ENCODE results near the gene PRPF6. TPM values are rescaled to one million over a fixed set of nuclear protein-coding genes. Genes with fewer than 3 reads are reported as not detected.

Gene PRPF6
- total and polyA plus RNA-seq, 2 donors (not counting 1 experiment from before 2014, with no cell fraction given), result 31.7 to 82.9 TPM

GRCh38 chr20:64027981-64028685, 47.2 kb downstream of the PRPF6 start:
- Histone ChIP-seq H3K4me3 (ENCODE audit: control extremely low read depth in 1 of 5, extremely low read depth in 1 of 5, insufficient read depth in 1 of 5, low read depth in 2 of 5, low read length in 4 of 5) (no peak overlapping the region), H4K20me1 (ENCODE audit: control insufficient read depth, insufficient read depth, low read length, poor library complexity, severe bottlenecking) (peaks cover 35% of the 10 kb centered on the region), H3K79me2 (ENCODE audit: control insufficient read depth, insufficient read depth, low read length) (peaks cover 23% of the 10 kb centered on the region), H3K27me3 (replicated peaks in 1 of 4; ENCODE audit: control extremely low read depth in 1 of 4, control insufficient read depth in 3 of 4, insufficient read depth in 4 of 4, low read length in 3 of 4) (no peaks in the 10 kb centered on the region), H2AFZ (ENCODE audit: insufficient read depth, low read depth, low read length, poor library complexity, severe bottlenecking) (no peak overlapping the region), H3K36me3 (replicated peaks in 1 of 2; ENCODE audit: control extremely low read depth in 1 of 2, control insufficient read depth in 1 of 2, extremely low read depth in 1 of 2, insufficient read depth in 2 of 2, low read length in 1 of 2) (peaks cover 3 to 77% of the 10 kb centered on the region in 2 experiments), H3K4me2 (replicated peaks; ENCODE audit: low read depth, low read length, poor library complexity, severe bottlenecking) (no peak overlapping the region), H3K9me3 (ENCODE audit: control extremely low read depth in 1 of 3, control insufficient read depth in 2 of 3, insufficient read depth in 1 of 3, low read length in 2 of 3) (no peaks in the 10 kb centered on the region), H3K27ac (ENCODE audit: low read length in 2 of 2) (no peak overlapping the region), H3K9ac (ENCODE audit: low read length) (no peak overlapping the region), H3K4me1 (ENCODE audit: control insufficient read depth in 2 of 2, insufficient read depth in 2 of 2, low read length in 2 of 2) (no peaks in the 10 kb centered on the region)
- Mint-ChIP-seq H3K27ac (no peak overlapping the region), H3K4me1 (no peaks in the 10 kb centered on the region), H3K4me3 (no peak overlapping the region), H3K27me3 (no peaks in the 10 kb centered on the region), H3K9me3 (ENCODE audit: insufficient read depth) (no peaks in the 10 kb centered on the region)
- no peak for ATAC-seq (ENCODE audit: low read depth)
- intact Hi-C loops (cut with micrococcal nuclease), result no loop called here
- WGBS (ENCODE audit: insufficient coverage), result over 99% methylated on average over 24 of the region's 24 CpGs
- ChIA-PET CTCF (interaction anchor here (2.6 kb wide), 1 partner anchor 10 kb away, joined by 12 read pairs; no protein-coding TSS in a partner anchor), POLR2A (no interaction called here)
- no peak for DNase-seq
- no peak for TF ChIP-seq EZH2 (IDR thresholded peaks at IDR 0.05; ENCODE audit: borderline replicate concordance, insufficient read depth, low read depth, low read length, poor library complexity, severe bottlenecking)
- TF ChIP-seq, protein P1, sequence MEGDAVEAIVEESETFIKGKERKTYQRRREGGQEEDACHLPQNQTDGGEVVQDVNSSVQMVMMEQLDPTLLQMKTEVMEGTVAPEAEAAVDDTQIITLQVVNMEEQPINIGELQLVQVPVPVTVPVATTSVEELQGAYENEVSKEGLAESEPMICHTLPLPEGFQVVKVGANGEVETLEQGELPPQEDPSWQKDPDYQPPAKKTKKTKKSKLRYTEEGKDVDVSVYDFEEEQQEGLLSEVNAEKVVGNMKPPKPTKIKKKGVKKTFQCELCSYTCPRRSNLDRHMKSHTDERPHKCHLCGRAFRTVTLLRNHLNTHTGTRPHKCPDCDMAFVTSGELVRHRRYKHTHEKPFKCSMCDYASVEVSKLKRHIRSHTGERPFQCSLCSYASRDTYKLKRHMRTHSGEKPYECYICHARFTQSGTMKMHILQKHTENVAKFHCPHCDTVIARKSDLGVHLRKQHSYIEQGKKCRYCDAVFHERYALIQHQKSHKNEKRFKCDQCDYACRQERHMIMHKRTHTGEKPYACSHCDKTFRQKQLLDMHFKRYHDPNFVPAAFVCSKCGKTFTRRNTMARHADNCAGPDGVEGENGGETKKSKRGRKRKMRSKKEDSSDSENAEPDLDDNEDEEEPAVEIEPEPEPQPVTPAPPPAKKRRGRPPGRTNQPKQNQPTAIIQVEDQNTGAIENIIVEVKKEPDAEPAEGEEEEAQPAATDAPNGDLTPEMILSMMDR (IDR thresholded peaks at IDR 0.05), result no peak

- H4K20me1 ChIP-seq (ENCODE audit: control insufficient read depth, insufficient read depth, low read length, poor library complexity, severe bottlenecking), result peaks cover 23% of the 10 kb centered on the region
- H3K4me3 ChIP-seq (ENCODE audit: control extremely low read depth in 1 of 5, extremely low read depth in 1 of 5, insufficient read depth in 1 of 5, low read depth in 2 of 5, low read length in 4 of 5), result no peak overlapping the region
- Mint-ChIP-seq H3K4me3 (no peak overlapping the region), H3K4me1 (no peaks in the 10 kb centered on the region), H3K27ac (no peak overlapping the region), H3K27me3 (no peaks in the 10 kb centered on the region), H3K9me3 (ENCODE audit: insufficient read depth) (no peaks in the 10 kb centered on the region)
- no peak overlapping the region for H3K4me2 ChIP-seq (replicated peaks; ENCODE audit: low read depth, low read length, poor library complexity, severe bottlenecking)
- TF ChIP-seq EZH2 (IDR thresholded peaks at IDR 0.05; ENCODE audit: borderline replicate concordance, insufficient read depth, low read depth, low read length, poor library complexity, severe bottlenecking), result no peak
- TF ChIP-seq, protein P1 (IDR thresholded peaks at IDR 0.05), result no peak
- 96% methylated on average over 38 of the region's 38 CpGs for WGBS (ENCODE audit: insufficient coverage)
- no peaks in the 10 kb centered on the region for H3K4me1 ChIP-seq (ENCODE audit: control insufficient read depth in 2 of 2, insufficient read depth in 2 of 2, low read length in 2 of 2)
- CTCF ChIA-PET, result no interaction called here
- H2AFZ ChIP-seq (ENCODE audit: insufficient read depth, low read depth, low read length, poor library complexity, severe bottlenecking), result no peak overlapping the region
- no peak overlapping the region for H3K27ac ChIP-seq (ENCODE audit: low read length in 2 of 2)
- POLR2A ChIA-PET, result no interaction called here
- DNase-seq (no peak), ATAC-seq (ENCODE audit: low read depth) (no peak)
- peaks cover 3 to 67% of the 10 kb centered on the region in 2 experiments for H3K36me3 ChIP-seq (replicated peaks in 1 of 2; ENCODE audit: control extremely low read depth in 1 of 2, control insufficient read depth in 1 of 2, extremely low read depth in 1 of 2, insufficient read depth in 2 of 2, low read length in 1 of 2)
- intact Hi-C loops (cut with micrococcal nuclease), result no loop called here
- H3K9ac ChIP-seq (ENCODE audit: low read length), result no peak overlapping the region
- peaks cover 9% of the 10 kb centered on the region for H3K79me2 ChIP-seq (ENCODE audit: control insufficient read depth, insufficient read depth, low read length)
- H3K27me3 ChIP-seq (replicated peaks in 1 of 4; ENCODE audit: control extremely low read depth in 1 of 4, control insufficient read depth in 3 of 4, insufficient read depth in 4 of 4, low read length in 3 of 4), result no peaks in the 10 kb centered on the region
- H3K9me3 ChIP-seq (ENCODE audit: control extremely low read depth in 1 of 3, control insufficient read depth in 2 of 3, insufficient read depth in 1 of 3, low read length in 2 of 3), result no peaks in the 10 kb centered on the region
These were observed 48.6 kb downstream of the PRPF6 start for GRCh38 chr20:64029293-64030117.
